ENCODE data around the gene PDXDC1.
"Not testable (repeated sequence)": the region's sequence is repeated elsewhere in the genome, so short reads cannot be mapped to it uniquely, and the experiment has no call there.

PDXDC1 gene

GRCh38 chr16:15002448-15002847 lies 27.6 kb downstream of the PDXDC1 start:
- DNase-seq, result not testable (repeated sequence)

- not testable (repeated sequence) for DNase-seq
Observed at GRCh38 chr16:15005357-15006132, 30.7 kb downstream of the PDXDC1 start.

- not testable (repeated sequence) for DNase-seq
Observed at GRCh38 chr16:15008647-15009046, 33.8 kb downstream of the PDXDC1 start.

GRCh38 chr16:15012941-15013340 lies 38.1 kb downstream of the PDXDC1 start:
- not testable (repeated sequence) for DNase-seq

GRCh38 chr16:15015671-15016070 lies 40.8 kb downstream of the PDXDC1 start:
- DNase-seq, result not testable (repeated sequence)

- peak in 1 of 2 experiments; percentile 19 for DNase-seq
Observed at GRCh38 chr16:15016354-15016753, 41.5 kb downstream of the PDXDC1 start.

GRCh38 chr16:15016951-15017580 lies 42.2 kb downstream of the PDXDC1 start:
- DNase-seq, result peak; percentile 51 to 56

- not testable (repeated sequence) for DNase-seq
Observed at GRCh38 chr16:15021429-15021828, 46.6 kb downstream of the PDXDC1 start.

- DNase-seq, result peak; percentile 73 to 77
Observed at GRCh38 chr16:15022194-15022593, 47.4 kb downstream of the PDXDC1 start.

GRCh38 chr16:15023381-15024077 lies 48.7 kb downstream of the PDXDC1 start:
- not testable (repeated sequence) for DNase-seq

GRCh38 chr16:15024858-15025199 lies 50.0 kb downstream of the PDXDC1 start:
- DNase-seq, result not testable (repeated sequence)

GRCh38 chr16:15025234-15025951 lies 50.6 kb downstream of the PDXDC1 start:
- not testable (repeated sequence) for DNase-seq

GRCh38 chr16:15027051-15027450 lies 52.2 kb downstream of the PDXDC1 start:
- DNase-seq, result not testable (repeated sequence)

- not testable (repeated sequence) for DNase-seq
Observed at GRCh38 chr16:15027503-15028344, 52.9 kb downstream of the PDXDC1 start.

- DNase-seq, result not testable (repeated sequence)
Observed at GRCh38 chr16:15028345-15028715, 53.5 kb downstream of the PDXDC1 start.

- DNase-seq, result peak; percentile 37 to 53
Observed at GRCh38 chr16:15028801-15029698, 54.2 kb downstream of the PDXDC1 start.

GRCh38 chr16:15029749-15030148 lies 54.9 kb downstream of the PDXDC1 start:
- not testable (repeated sequence) for DNase-seq

Measured in erythroblast (primary cell).